ENCODE measurements around the gene INO80.
"Not testable (repeated sequence)": the region's sequence is repeated elsewhere in the genome, so short reads cannot be mapped to it uniquely, and the experiment has no call there.

INO80 gene

DNA sequence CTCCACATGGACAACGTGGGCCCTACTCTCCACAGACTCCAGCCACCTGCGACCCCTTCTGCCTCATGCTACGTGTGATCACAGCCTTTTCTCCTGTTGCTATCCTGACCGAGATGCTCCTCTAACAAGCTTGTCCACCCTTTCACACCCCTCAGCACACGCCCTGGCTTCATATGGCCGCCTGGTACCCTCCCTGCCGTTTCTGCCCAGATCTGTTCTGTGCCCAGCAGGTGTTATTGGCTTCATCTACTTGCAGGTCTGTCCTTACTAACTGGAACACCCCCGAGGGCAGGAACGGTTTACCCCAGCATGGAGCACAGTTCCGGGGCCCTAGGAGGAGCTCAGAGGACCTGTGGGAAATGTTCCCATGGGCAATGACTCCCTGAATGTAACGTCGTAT, 152.9 kb downstream of the INO80 start:
- no peak overlapping the region for H3K4me3 ChIP-seq (ENCODE audit: low read depth, low read length)
- TF ChIP-seq, protein P1, sequence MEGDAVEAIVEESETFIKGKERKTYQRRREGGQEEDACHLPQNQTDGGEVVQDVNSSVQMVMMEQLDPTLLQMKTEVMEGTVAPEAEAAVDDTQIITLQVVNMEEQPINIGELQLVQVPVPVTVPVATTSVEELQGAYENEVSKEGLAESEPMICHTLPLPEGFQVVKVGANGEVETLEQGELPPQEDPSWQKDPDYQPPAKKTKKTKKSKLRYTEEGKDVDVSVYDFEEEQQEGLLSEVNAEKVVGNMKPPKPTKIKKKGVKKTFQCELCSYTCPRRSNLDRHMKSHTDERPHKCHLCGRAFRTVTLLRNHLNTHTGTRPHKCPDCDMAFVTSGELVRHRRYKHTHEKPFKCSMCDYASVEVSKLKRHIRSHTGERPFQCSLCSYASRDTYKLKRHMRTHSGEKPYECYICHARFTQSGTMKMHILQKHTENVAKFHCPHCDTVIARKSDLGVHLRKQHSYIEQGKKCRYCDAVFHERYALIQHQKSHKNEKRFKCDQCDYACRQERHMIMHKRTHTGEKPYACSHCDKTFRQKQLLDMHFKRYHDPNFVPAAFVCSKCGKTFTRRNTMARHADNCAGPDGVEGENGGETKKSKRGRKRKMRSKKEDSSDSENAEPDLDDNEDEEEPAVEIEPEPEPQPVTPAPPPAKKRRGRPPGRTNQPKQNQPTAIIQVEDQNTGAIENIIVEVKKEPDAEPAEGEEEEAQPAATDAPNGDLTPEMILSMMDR (IDR thresholded peaks at IDR 0.05; ENCODE audit: insufficient read depth, low read depth, low read length, missing control alignments), result no peak
- DNase-seq (ENCODE audit: low read depth), result no peak

DNA sequence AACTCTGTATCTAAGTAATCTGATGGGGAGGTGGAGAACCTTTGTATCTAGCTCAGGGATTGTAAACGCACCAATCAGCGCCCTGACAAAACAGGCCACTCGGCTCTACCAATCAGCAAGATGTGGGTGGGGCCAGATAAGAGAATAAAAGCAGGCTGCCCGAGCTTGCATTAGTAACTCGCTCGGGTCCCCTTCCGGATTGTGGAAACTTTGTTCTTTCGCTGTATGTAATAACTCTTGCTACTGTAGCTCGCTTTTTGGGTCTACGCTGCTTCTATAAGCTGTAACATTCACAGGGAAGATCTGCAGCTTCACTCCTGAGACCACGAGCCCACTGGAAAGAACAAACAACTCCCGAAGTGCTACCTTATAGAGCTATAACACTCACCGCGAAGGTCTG, 153.8 kb downstream of the INO80 start:
- not testable (repeated sequence) for DNase-seq (ENCODE audit: low read depth); H3K4me3 ChIP-seq (ENCODE audit: low read depth, low read length)

DNA sequence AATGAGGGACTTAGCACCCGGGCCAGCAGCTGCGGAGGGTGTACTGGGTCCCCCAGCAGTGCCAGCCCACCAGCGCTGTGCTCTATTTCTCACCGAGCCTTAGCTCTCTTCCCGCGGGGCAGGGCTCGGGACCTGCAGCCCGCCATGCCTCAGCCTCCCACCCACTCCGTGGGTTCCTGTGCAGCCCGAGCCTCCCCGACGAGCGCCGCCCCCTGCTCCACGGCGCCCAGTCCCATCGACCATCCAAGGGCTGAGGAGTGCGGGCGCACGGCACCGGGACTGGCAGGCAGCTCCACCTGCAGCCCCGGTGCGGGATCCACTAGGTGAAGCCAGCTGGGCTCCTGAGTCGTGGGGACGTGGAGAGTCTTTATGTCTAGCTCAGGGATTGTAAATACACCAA, 154.3 kb downstream of the INO80 start:
- DNase-seq (ENCODE audit: low read depth); H3K4me3 ChIP-seq (ENCODE audit: low read depth, low read length): not testable (repeated sequence)

DNA sequence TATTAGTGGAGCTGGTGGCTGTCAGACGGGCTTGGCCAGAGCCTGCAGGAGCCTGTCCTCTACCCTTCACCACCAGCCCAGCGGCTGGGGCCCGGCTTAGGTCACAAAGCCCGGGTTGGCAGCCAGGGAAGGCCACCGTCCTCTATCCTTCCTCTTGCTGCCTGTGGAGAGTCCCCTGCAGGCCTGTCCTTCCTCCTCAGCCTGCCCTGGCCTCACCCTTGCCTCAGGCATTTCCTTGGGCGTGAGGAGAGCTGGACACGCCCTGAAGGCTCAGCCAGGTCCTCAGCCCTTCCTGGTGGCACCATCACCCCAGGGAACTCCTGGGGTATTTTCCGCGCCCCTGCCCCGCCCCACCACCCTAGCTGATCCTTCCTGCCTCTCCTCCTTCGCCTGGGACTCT, 155.2 kb downstream of the INO80 start:
- H3K4me3 ChIP-seq (ENCODE audit: low read depth, low read length), result no peak overlapping the region
- TF ChIP-seq, protein P1 (IDR thresholded peaks at IDR 0.05; ENCODE audit: insufficient read depth, low read depth, low read length, missing control alignments), result no peak
- DNase-seq (ENCODE audit: low read depth), result no peak

DNA sequence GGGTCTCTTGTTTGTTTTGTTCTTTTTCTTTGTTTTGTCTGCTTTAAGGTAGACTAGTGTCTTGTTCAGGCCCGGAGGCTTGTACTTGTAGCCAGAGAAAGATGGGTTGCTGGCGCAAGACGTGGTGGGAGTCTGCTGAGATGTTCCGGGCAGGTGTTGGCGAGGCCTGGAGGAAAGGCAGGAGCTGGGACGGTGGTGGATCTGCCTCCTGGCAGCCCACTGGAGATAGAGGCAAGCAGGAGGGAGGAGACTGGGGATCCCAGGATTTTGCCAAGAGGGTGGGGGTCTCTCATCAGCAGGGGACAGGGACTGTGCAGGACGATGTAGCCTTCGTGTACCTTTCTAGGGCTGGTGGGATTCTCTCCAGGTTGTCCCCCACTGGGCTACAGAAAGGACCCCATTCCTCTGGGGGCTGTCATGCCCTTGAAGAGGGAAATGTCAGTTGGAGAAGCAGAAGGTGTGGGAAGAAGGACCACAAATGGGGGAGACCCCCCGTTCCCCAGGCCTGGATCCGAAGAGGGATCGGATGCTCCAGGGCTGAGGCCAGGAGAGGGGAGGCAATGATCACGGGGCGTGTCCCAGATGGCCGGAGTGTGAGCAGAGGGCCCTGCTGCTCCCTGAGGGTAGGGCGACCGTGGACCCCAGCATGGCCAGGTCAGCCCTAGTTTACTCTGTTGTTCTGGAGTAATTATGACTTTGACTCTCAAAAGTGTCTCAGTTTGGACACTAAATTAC, 155.8 kb downstream of the INO80 start:
- H3K4me3 ChIP-seq (ENCODE audit: low read depth, low read length), result no peak overlapping the region
- TF ChIP-seq, protein P1 (IDR thresholded peaks at IDR 0.05; ENCODE audit: insufficient read depth, low read depth, low read length, missing control alignments), result no peak
- no peak for DNase-seq (ENCODE audit: low read depth)

DNA sequence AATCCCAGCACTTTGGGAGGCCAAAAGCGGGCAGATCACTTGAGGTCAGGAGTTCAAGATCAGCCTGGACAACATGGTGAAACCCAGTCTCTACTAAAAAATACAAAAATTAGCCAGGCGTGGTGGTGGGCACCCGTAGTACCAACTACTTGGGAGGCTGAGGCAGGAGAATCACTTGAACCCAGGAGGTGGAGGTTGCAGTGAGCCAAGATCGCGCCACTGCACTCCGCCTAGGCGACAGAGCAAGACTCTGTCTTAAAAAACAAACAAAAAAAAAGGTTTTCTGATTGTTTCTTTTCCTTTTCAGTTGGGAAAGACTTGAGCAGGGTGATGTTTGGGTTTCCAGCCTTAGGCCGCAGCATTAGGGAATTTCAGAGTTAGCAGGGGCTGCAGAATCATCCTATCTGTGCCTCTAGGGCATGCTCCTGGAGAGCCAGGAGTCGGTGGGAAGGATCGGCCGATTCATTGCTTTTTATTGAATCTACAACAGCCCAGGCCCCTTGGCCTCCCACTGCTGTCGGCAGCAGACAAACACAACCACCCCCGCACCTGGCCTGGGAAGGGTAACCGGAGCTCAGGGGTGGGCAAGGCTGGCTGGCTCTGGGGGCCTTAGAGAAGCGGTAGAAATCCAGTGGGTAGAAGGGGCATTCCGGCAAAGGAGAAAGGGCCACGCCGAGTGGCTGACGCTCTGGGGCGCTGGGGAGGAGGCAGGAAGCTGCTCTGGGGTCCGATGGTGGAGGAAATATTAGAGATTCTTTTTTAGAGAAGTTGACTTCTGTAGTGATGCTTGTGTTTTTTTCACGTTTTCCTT, 156.5 kb downstream of the INO80 start:
- H3K4me3 ChIP-seq (ENCODE audit: low read depth, low read length), result no peak overlapping the region
- DNase-seq (ENCODE audit: low read depth), result no peak
- TF ChIP-seq, protein P1 (IDR thresholded peaks at IDR 0.05; ENCODE audit: insufficient read depth, low read depth, low read length, missing control alignments), result no peak

DNA sequence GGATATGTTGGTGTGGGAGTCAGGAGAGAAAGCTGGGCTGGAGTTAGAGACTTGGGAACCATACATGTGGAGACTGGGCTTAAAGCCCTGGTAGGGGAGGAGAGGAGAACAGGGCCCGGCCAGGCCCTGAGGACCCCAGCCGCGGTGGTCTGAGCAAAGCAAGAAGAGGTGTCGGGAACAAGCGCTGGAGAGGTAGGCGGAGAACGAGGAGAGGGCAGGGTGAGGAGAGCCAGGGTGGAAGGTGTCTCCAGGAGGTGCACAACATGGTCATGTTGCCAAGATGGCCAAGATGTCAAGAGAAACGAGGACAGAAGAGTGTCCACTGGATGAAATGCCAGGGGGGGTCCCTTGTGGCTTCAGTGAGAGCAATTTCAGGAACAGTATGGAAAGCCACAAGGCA, 157.4 kb downstream of the INO80 start:
- H3K4me3 ChIP-seq (ENCODE audit: low read depth, low read length), result no peak overlapping the region
- TF ChIP-seq, protein P1 (IDR thresholded peaks at IDR 0.05; ENCODE audit: insufficient read depth, low read depth, low read length, missing control alignments), result no peak
- DNase-seq (ENCODE audit: low read depth), result no peak

DNA sequence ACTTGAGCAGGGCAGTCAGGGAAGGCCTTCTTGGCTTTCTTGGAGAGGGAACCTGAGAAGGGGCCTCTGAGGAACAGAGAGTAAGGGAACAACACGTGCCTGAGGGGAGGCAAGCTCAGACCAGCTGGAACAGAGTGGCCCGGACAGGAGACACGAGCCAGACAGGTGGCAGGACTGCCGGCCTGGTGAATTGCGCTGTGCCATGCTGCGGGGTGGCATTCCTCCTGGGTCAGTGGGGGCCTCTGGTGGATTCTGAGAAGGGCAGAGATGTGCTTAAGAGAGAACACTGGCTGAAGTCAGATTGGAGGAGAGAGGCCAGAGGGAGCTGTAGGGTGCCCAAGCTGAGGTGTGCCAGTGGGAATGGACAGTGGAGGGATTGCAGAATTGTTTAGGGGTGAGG, 157.9 kb downstream of the INO80 start:
- no peak for DNase-seq (ENCODE audit: low read depth)
- TF ChIP-seq, protein P1 (IDR thresholded peaks at IDR 0.05; ENCODE audit: insufficient read depth, low read depth, low read length, missing control alignments), result no peak

More for the DNA sequence above, 157.9 kb downstream of the INO80 start:
- H3K4me3 ChIP-seq (ENCODE audit: low read depth, low read length), result no peak overlapping the region
